ENCODE results near the gene PRODH.
"Not testable (repeated sequence)": the region's sequence is repeated elsewhere in the genome, so short reads cannot be mapped to it uniquely, and the experiment has no call there.

DNA sequence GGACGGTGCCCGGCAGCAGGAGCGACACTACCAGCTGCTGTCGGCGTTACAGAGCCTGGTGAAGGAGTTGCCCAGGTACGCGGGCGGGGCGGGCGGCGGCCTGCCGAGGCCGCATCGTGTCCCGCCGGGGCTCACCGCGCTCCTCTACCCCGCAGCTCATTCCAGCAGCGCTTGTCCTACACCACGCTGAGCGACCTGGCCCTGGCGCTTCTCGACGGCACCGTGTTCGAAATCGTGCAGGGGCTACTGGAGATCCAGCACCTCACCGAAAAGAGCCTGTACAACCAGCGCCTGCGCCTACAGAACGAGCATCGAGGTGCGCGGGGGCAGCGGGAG, 29.7 kb downstream of the PRODH start:
- not testable (repeated sequence) for TF ChIP-seq POLR2A (IDR thresholded peaks at IDR 0.05; ENCODE audit: low read depth, low read length); POLR2AphosphoS5 (IDR thresholded peaks at IDR 0.05; ENCODE audit: low read depth, low read length); TAF1 (IDR thresholded peaks at IDR 0.05; ENCODE audit: low read depth, low read length); PAX5 (IDR thresholded peaks at IDR 0.05; ENCODE audit: insufficient read depth, low read length, severe bottlenecking); SPI1 (IDR thresholded peaks at IDR 0.05; ENCODE audit: low read depth, low read length); POU2F2 (IDR thresholded peaks at IDR 0.05; ENCODE audit: low read depth, low read length)
